Upper lobe of left lung (tissue), 4 donors: ENCODE measurements around the gene TECPR1.

Experiments
- CTCF ChIP-seq, 6 experiments: fragments of 450-650 bp in 4 of 6; fragments of 200-600 bp in 2 of 6; sonication (generic) in 2 of 6; IDR thresholded peaks; one replicate each; pipeline ENCODE4 v1.5.1; 2016 to 2019; ENCODE audit warnings: antibody characterized with exemption in 6 of 6
- EP300 ChIP-seq, 4 donors: sonication (generic); formaldehyde crosslinking; IDR thresholded peaks; one replicate each; pipeline ENCODE4 v1.5.1; 2017; ENCODE audit warnings: antibody characterized with exemption in 4 of 4, control low read depth in 2 of 4
- POLR2A ChIP-seq, 4 donors: fragments of 450-650 bp; IDR thresholded peaks; one replicate each; pipeline ENCODE4 v1.5.1; 2016 to 2017; ENCODE audit warnings: antibody characterized with exemption in 4 of 4, mild to moderate bottlenecking in 2 of 4
- POLR2AphosphoS5 ChIP-seq, 2 donors: sonication (generic); formaldehyde crosslinking; IDR thresholded peaks; one replicate each; pipeline ENCODE4 v1.5.1; 2017; ENCODE audit warnings: antibody characterized with exemption in 2 of 2

DNA sequence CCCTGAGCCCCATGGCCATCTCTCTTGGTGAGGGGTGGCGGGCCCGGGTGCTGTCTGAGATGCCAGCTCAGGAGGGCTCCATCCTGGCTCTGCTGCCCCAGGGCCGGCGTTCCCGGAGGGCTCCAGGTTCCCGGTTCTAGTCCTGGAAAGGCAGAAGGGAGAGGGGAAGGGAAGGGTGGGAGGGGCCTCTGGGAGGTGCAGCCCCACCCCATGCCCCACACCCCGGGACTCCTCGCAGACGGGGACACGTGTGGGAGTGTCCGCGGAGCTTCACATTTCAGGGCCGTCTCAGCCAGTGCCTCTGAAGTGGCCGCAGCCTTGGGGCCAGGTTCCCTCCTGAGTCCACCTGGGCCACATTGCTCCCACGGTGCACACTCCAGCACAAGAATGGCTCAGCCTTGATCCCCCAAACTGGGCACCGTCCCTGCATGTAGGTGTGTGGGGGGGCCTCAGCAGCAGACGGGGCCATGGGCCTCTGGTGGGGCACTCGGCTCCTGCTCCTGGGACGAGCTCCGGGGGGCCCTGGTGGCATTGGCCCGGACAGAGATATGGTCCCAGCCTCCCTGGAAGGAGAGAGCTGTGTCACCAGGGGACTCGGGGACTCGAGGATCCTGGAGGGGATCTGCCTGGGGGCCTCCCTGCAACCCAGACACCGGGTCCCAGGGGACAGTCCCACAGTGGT lies 35.0 kb downstream of the TECPR1 start:
- TF ChIP-seq POLR2AphosphoS5 (IDR thresholded peaks at IDR 0.05), result no peak
- TF ChIP-seq CTCF (IDR thresholded peaks at IDR 0.05), result no peak
- no peak for TF ChIP-seq EP300 (IDR thresholded peaks at IDR 0.05)
- TF ChIP-seq POLR2A (IDR thresholded peaks at IDR 0.05), result no peak
